Brain microvascular endothelial cell (primary cell): ENCODE results near the gene NEU1.
"Not testable (repeated sequence)": the region's sequence is repeated elsewhere in the genome, so short reads cannot be mapped to it uniquely, and the experiment has no call there.

Experiments used
- DNase-seq: peaks from one replicate; pipeline ENCODE4 v3.0.0-alpha.2; 2020
- H3K27ac ChIP-seq: fragments of 250-450 bp; sonication (Bioruptor Pico); 2 replicates; pipeline ENCODE4 v1.5.1; 2020; ENCODE audit warnings: mild to moderate bottlenecking, moderate library complexity
- H3K27me3 ChIP-seq: fragments of 250-450 bp; sonication (Bioruptor Pico); replicated peaks from 2 replicates; pipeline ENCODE4 v1.5.1; 2020; ENCODE audit warnings: mild to moderate bottlenecking
- H3K36me3 ChIP-seq: fragments of 250-450 bp; sonication (Bioruptor Pico); replicated peaks from 2 replicates; pipeline ENCODE4 v1.5.1; 2020; ENCODE audit warnings: mild to moderate bottlenecking
- H3K4me3 ChIP-seq: 2 replicates; pipeline ENCODE4 v1.5.1; 2011; ENCODE audit warnings: low read depth, mild to moderate bottlenecking, control low read depth, low read length, moderate library complexity
- CTCF ChIP-seq: IDR thresholded peaks from 2 replicates; pipeline ENCODE4 v1.5.1; 2011; ENCODE audit warnings: low read depth, mild to moderate bottlenecking, moderate library complexity, low read length, control low read depth, inconsistent platforms; ENCODE audit errors: missing control alignments
- in situ Hi-C: cut with HindIII; loops from 2 replicates; pipeline ENCODE4 v1.10.0; 2017; ENCODE audit warnings: low sequenced_read_pairs, low pct_ligation_motif_present

Gene NEU1

DNA sequence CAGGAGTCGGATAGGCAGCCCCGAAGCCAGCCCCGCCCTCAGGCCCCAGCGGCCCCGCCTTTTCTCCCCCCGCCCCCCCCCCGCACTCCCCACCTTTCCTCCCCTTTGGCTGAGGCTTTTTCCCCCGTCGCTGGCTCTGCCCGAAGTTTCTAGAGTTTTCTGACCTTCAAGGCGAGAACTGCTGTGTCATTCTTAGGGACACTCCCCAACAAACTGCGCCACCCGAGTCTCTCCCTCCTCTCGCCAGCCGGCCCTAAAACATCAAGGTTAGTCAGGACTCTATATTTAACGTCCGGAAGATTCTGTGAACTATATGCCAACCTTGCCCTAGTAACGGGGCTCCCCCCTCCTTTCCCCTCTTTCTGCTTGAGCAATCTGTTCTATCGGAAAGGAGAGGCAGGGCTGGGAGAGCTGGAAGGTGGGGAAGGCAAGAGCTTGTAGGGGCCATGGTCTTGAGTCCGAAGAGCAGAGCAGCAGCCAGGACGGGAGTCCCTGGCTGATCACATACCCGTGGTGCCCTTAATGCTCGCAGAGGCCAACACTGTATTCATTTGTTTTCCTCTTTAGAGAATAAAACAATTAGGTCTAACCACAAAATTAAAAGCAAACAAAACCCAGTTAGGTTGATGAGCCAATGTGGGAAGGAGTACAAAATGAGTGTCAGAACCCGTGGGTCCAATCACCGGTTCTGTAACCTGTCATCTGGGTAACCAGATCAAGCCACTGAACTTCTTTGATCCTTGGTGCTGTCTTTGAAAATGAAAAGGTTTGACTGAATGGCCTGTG, 40.4 kb downstream of the NEU1 start:
- Histone ChIP-seq H3K27ac (peak overlapping the region; percentile 80), H3K36me3 (no peaks in the 10 kb centered on the region), H3K4me3 (peak overlapping the region; percentile 64), H3K27me3 (no peaks in the 10 kb centered on the region)
- in situ Hi-C loops, result no loop called here
- no peak for TF ChIP-seq CTCF
- peak; percentile 53 for DNase-seq

- Histone ChIP-seq H3K27me3 (no peaks in the 10 kb centered on the region), H3K27ac (peak overlapping the region; percentile 80), H3K4me3 (peak overlapping the region; percentile 64), H3K36me3 (no peaks in the 10 kb centered on the region)
- no peak for DNase-seq
- in situ Hi-C loops, result no loop called here
- TF ChIP-seq CTCF, result no peak
These were observed 41.2 kb downstream of the NEU1 start for GRCh38 chr6:31821301-31822035.

GRCh38 chr6:31820399-31820798, 42.2 kb downstream of the NEU1 start:
- H3K27me3 ChIP-seq, in situ Hi-C loops, H3K36me3 ChIP-seq, DNase-seq, H3K4me3 ChIP-seq, H3K27ac ChIP-seq: not testable (repeated sequence)

DNA sequence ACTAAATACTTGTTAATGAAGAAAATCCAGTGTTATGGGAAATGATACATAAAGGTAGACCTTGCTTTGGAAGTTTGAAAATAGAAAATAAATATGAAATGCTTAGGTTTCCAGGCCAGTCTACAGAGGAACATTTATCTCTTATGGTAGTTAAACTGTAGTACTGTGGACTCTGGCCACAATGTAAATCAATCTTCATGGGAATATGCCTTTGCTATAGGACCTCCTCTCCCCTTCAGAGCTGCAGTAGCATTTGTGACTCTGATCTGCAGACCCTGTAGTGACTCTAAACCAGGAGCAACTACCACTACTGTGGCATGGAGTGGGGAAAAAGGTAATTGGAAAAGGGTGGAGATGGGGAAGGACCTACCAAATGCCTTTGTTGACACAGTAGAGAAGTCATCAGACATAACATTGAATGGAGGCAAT, 42.7 kb downstream of the NEU1 start:
- in situ Hi-C loops, result no loop called here

GRCh38 chr6:31817929-31818511, 44.6 kb downstream of the NEU1 start:
- peak overlapping the region; percentile 1 for H3K27ac ChIP-seq
- in situ Hi-C loops, H3K36me3 ChIP-seq, H3K27me3 ChIP-seq, DNase-seq: not testable (repeated sequence)
- H3K4me3 ChIP-seq, result peak overlapping the region; percentile 51

More for the DNA sequence above, 42.7 kb downstream of the NEU1 start:
- H3K36me3 ChIP-seq, result no peaks in the 10 kb centered on the region
- no peaks in the 10 kb centered on the region for H3K27me3 ChIP-seq
- H3K27ac ChIP-seq, result no peak overlapping the region
- no peak for TF ChIP-seq CTCF
- H3K4me3 ChIP-seq, result no peak overlapping the region
- no peak for DNase-seq

- Histone ChIP-seq H3K27ac (peak overlapping the region; percentile 1), H3K4me3 (peak overlapping the region; percentile 51)
- H3K36me3 ChIP-seq, DNase-seq, H3K27me3 ChIP-seq, in situ Hi-C loops: not testable (repeated sequence)
These were observed 45.3 kb downstream of the NEU1 start for GRCh38 chr6:31817133-31817928.
